Esophagus squamous epithelium (tissue), 5 donors: ENCODE data around the gene SP8. TPM values are rescaled to one million over a fixed set of nuclear protein-coding genes. Genes with fewer than 3 reads are reported as not detected.
"Not testable (repeated sequence)": the region's sequence is repeated elsewhere in the genome, so short reads cannot be mapped to it uniquely, and the experiment has no call there.

Experiments used
- DNase-seq: peaks from one replicate; lab custom pipeline; 2025; lab: John Stamatoyannopoulos, UW
- H3K27ac ChIP-seq, 4 donors: fragments of 200-600 bp; sonication (generic); one replicate each; pipeline ENCODE4 v1.5.1; 2016 to 2019; ENCODE audit warnings: mild to moderate bottlenecking in 1 of 4
- H3K27me3 ChIP-seq, 4 donors: fragments of 200-600 bp; sonication (generic); 1 replicate in 3 of 4; 2 replicates in 1 of 4; pipeline versions ENCODE4 v1.5.1 to v1.6.0; 2017 to 2021; ENCODE audit warnings: antibody characterized with exemption in 1 of 4
- H3K36me3 ChIP-seq, 3 donors: fragments of 200-600 bp; sonication (generic); one replicate each; pipeline ENCODE4 v1.5.1; 2016 to 2019
- H3K4me1 ChIP-seq, 3 donors: fragments of 200-600 bp; sonication (generic); one replicate each; pipeline ENCODE4 v1.5.1; 2017 to 2019
- H3K4me3 ChIP-seq, 4 donors: fragments of 200-600 bp; sonication (generic); 1 replicate in 3 of 4; 2 replicates in 1 of 4; pipeline ENCODE4 v1.5.1; 2016 to 2019; ENCODE audit warnings: mild to moderate bottlenecking in 2 of 4, moderate library complexity in 1 of 4
- H3K9me3 ChIP-seq, 3 donors: fragments of 200-600 bp; sonication (generic); one replicate each; pipeline ENCODE4 v1.5.1; 2016 to 2019
- POLR2A ChIP-seq, 4 donors: fragments of 450-650 bp; IDR thresholded peaks; one replicate each; pipeline ENCODE4 v1.6.1; 2017; ENCODE audit warnings: antibody characterized with exemption in 4 of 4, mild to moderate bottlenecking in 4 of 4, moderate library complexity in 3 of 4
- WGBS, 2 donors: methylation state at CpG; one replicate each; pipeline ENCODE4 v1.1.5; 2018; 5-methylcytosine and 5-hydroxymethylcytosine counted together
- intact Hi-C: fragments of 100-400 bp; cut with DNase I; formaldehyde crosslinking; loops from one replicate; pipeline ENCODE4 v1.15.0; 2022
- total RNA-seq, 4 donors: library from RNA; depleted of rRNA; stranded (reverse); fragments of >200 nt; gene quantifications; one replicate each; pipeline ENCODE4 v1.1.0, GENCODE V29; 2016
- TF ChIP-seq, protein P1 (sequence below), 6 experiments: fragments of 450-650 bp in 4 of 6; fragments of 200-600 bp in 2 of 6; sonication (generic) in 2 of 6; IDR thresholded peaks; one replicate each; pipeline ENCODE4 v1.5.1; 2016 to 2019; ENCODE audit warnings: antibody characterized with exemption in 6 of 6, mild to moderate bottlenecking in 4 of 6, moderate library complexity in 4 of 6
- donor health status: DM: yes; HTN: yes; CAD: no.

Gene SP8
- total RNA-seq: not detected

DNA sequence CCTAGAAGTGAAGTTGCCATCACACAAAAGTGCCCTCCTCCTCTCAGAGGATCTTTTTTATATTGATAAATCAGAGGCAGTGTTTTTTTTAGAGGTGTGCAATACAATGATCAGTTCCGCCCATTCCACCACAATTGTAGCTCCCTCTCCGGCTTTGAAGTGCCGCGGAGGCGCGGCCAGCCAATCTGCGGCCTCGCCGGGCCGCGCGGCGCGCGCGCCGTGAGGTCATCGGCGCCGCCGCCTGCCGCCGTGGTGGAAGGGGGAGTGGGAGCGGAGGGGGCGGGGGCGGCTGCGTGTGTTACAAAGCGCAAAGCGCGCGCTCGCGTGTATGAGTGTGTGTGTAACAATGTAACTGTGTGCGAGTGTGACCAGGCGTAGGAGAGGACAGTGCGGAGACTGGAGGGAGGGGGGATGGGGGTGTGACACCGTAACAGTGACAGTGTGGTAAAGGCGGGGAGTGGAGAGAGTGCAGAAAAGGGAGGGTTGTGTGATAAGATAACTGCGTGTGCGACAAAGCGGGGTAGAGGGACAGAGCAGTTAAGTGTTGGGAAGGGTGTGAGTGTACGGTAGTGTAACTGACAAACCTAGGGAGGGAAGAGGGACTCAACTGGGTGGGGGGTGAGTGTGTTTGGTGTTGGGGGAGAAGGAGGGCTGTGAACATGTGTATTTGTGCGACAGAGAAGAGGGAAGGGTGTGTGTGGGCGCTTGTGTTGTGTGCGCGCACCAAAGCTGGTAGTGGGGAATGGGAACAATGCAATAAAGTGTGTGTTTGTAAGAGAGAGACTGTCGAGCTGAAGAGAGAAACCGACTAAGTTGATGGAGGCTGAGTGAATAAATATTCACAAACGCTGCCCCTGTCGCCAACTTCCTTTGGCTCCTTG, at the start of gene SP8:
TSS of gene SP8 (minus strand) at position 108 of the 881 bp plus-strand sequence. CDS start at position 20, 88 bp downstream.
- Histone ChIP-seq H3K27ac (no peak within 1 kb of the TSS), H3K4me1 (peaks cover 20 to 50% (median 33%) of the 10 kb centered on the region in 3 donors), H3K36me3 (no peaks in the 10 kb centered on the region), H3K27me3 (peaks cover 27 to 100% (median 55%) of the 10 kb centered on the region in 4 donors), H3K9me3 (no peaks in the 10 kb centered on the region), H3K4me3 (peak within 1 kb of the TSS; percentile 15 to 55 (median 30))
- TF ChIP-seq, protein P1, sequence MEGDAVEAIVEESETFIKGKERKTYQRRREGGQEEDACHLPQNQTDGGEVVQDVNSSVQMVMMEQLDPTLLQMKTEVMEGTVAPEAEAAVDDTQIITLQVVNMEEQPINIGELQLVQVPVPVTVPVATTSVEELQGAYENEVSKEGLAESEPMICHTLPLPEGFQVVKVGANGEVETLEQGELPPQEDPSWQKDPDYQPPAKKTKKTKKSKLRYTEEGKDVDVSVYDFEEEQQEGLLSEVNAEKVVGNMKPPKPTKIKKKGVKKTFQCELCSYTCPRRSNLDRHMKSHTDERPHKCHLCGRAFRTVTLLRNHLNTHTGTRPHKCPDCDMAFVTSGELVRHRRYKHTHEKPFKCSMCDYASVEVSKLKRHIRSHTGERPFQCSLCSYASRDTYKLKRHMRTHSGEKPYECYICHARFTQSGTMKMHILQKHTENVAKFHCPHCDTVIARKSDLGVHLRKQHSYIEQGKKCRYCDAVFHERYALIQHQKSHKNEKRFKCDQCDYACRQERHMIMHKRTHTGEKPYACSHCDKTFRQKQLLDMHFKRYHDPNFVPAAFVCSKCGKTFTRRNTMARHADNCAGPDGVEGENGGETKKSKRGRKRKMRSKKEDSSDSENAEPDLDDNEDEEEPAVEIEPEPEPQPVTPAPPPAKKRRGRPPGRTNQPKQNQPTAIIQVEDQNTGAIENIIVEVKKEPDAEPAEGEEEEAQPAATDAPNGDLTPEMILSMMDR (IDR thresholded peaks at IDR 0.05): no peak
- no peak for TF ChIP-seq POLR2A (IDR thresholded peaks at IDR 0.05)
- WGBS, 2 donors: 9 to 15% methylated on average over 28 to 34 of the region's 50 CpGs
- intact Hi-C loops: loop anchor here (10.0 kb wide), 1 partner anchor 468 kb away; no protein-coding TSS in a partner anchor
- no peak for DNase-seq

DNA sequence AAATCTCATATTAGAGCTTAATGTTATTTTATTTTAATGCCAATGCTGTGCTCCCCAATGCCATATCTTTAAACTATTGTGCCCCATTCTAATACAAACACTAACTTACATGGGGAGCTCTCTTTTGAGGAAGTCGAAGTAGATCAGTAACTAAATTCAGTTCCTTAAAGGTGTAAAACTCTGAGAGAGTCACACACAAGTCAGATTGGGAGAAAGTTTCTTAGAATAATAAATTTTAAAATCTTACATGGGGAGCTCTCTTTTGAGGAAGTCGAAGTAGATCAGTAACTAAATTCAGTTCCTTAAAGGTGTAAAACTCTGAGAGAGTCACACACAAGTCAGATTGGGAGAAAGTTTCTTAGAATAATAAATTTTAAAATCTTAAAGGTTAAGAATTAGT, 49.7 kb upstream of the SP8 start:
- H3K4me3 ChIP-seq, intact Hi-C loops, H3K36me3 ChIP-seq, H3K9me3 ChIP-seq, H3K27ac ChIP-seq, DNase-seq, H3K4me1 ChIP-seq, H3K27me3 ChIP-seq: not testable (repeated sequence)
- 43 to 63% methylated on average over 2 of the region's 2 CpGs for WGBS, 2 donors

DNA sequence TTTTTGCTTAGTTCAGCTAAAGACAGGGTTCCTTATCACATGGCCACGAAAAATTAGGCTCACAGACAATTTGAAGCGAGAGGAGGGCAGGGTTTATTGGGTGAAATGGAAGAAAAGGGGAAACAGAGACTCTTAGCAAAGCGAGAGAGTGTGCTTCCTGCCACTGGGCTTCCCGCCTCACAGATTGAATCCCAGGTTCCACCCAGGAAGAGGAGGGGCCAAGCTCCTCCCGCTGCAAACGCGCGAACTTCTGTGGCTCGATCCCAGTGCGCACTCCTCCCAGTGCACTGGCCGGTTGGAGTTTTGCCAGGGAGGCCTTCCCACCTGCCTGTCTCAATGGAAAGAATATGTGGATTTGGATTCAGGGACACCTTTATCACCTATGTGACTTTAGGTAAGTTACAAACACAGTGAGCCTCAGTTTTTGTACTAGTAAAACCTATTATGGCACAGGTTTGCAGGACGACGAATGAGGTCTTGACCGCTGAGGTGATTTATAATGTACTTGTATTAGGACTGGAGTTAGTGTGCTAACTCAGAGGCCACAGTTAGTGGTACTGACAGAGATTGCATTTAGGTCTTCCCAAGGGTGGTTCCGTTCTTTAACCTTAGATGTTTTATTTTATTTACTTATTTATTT, 48.5 kb upstream of the SP8 start:
- no peak for TF ChIP-seq POLR2A (IDR thresholded peaks at IDR 0.05)
- TF ChIP-seq, protein P1 (IDR thresholded peaks at IDR 0.05): no peak
- WGBS, 2 donors: 85 to 87% methylated on average over 15 of the region's 15 CpGs
- no peak overlapping the region for H3K27ac ChIP-seq
- intact Hi-C loops: no loop called here
- no peaks in the 10 kb centered on the region for H3K4me1 ChIP-seq
- no peaks in the 10 kb centered on the region for H3K9me3 ChIP-seq
- H3K27me3 ChIP-seq: peaks cover 0 to 2% (median 0%) of the 10 kb centered on the region in 4 donors
- no peak overlapping the region for H3K4me3 ChIP-seq
- DNase-seq: no peak
- H3K36me3 ChIP-seq: no peaks in the 10 kb centered on the region

DNA sequence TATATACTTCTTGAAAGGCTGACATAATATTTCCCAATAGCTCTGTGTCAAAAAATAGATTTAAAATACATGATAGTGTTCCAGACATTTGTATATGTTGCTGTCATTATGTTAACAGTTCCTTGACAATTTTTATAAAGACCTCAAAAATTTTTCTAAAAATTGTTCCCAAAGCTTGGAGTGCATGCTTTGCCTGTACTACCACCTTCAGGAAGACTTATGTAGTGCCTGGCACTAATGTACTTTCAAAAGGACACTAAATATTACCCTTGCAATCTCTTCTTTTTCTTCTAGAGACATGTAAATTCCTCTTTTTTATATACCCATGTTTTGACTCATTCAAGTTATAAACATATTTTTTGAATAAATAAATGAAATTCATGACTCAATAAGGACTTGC, 48.0 kb upstream of the SP8 start:
- no peaks in the 10 kb centered on the region for H3K4me1 ChIP-seq
- H3K27me3 ChIP-seq: peaks cover 0 to 7% (median 0%) of the 10 kb centered on the region in 4 donors
- no peak overlapping the region for H3K4me3 ChIP-seq
- TF ChIP-seq, protein P1 (IDR thresholded peaks at IDR 0.05): no peak
- TF ChIP-seq POLR2A (IDR thresholded peaks at IDR 0.05): no peak
- intact Hi-C loops: no loop called here
- H3K36me3 ChIP-seq: no peaks in the 10 kb centered on the region
- no peak for DNase-seq
- H3K27ac ChIP-seq: no peak overlapping the region
- H3K9me3 ChIP-seq: no peaks in the 10 kb centered on the region

DNA sequence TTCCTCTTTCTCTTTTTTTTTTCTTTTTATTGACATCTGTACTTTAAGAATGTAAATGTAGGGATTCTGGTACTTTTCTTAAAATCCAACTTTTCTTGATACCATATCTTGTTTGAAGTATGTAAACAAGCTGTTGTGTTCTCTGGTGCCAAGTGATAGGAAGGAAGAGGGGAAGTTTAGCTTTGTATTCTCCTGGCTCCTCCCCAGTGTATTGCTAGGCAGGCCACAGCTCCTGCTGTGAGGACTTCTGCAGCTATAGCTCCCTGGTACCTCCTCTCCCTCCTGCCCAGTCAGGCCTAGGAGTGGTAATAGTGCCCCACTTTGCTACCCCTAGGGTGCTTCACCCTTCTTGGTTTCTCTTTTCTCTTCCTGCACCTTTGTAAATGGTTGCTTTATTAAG, 45.3 kb upstream of the SP8 start:
- intact Hi-C loops: no loop called here
- DNase-seq: no peak
- no peaks in the 10 kb centered on the region for H3K4me1 ChIP-seq
- H3K36me3 ChIP-seq: no peaks in the 10 kb centered on the region
- no peaks in the 10 kb centered on the region for H3K9me3 ChIP-seq
- TF ChIP-seq, protein P1 (IDR thresholded peaks at IDR 0.05): no peak
- TF ChIP-seq POLR2A (IDR thresholded peaks at IDR 0.05): no peak
- H3K27ac ChIP-seq: no peak overlapping the region
- H3K4me3 ChIP-seq: no peak overlapping the region
- H3K27me3 ChIP-seq: peaks cover 0 to 10% (median 0%) of the 10 kb centered on the region in 4 donors
